ENCODE measurements around the gene MRAP2.

DNA sequence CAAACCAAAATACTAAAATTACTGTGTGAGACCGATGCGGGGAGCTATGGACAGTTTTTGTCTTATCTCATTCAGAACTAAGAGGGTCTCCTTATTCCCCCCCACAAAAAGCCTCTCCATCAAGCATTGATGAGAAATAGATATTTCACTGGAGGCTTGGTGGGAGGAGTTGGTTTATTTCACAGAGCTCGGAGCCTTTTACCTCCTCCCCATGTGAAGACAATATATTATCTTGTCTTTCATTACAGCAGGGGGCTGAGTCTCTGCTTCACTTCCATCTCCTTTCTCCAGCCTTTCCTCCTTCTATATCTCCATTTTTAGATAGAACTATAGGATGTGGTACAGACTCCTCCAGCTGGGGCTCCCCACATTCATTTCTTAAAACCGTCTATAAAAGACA is 29.9 kb upstream of the MRAP2 start:
- TF ChIP-seq EZH2 (IDR thresholded peaks at IDR 0.05; ENCODE audit: insufficient read depth, poor library complexity, severe bottlenecking): no peak
- TF ChIP-seq EZH2phosphoT487 (IDR thresholded peaks at IDR 0.05; ENCODE audit: insufficient read depth, low read depth): no peak
